ENCODE results near the gene RNF130.

DNA sequence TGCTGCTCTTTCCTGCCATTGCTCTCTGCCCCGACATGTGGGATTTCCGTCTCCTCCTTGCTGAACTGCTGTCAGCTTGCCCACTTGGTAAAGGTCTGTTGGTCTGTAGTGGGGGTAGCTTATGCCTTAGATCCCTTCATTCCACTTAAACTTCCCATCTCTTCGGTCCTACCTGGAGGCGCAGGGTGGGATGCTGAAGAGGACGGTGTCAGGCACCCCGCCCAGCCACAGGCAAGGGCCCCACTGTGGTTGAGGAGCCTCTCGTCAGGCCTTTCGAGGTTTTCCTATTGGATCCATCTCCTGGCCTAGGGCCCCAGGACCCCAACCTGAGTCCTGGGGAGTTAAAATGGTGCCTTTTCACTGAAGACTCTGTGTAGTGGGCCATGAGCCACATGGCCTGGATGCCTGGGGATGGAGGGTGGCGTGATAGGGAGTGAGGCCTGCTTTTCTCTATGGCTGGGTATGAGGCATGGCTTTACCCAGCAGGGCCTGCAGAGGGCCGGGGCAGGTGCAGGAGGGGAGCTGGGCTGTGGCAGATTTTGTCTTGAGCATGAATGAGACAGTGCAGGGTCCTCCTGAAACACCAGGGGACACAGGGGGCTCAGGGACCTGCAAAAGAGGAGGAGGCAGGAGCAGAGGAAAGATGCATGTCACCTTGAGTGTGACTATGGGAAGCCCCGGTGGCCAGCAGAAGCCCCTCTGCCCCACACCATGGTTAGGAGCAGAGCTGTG, 25.8 kb upstream of the RNF130 start:
- TF ChIP-seq, protein P1, sequence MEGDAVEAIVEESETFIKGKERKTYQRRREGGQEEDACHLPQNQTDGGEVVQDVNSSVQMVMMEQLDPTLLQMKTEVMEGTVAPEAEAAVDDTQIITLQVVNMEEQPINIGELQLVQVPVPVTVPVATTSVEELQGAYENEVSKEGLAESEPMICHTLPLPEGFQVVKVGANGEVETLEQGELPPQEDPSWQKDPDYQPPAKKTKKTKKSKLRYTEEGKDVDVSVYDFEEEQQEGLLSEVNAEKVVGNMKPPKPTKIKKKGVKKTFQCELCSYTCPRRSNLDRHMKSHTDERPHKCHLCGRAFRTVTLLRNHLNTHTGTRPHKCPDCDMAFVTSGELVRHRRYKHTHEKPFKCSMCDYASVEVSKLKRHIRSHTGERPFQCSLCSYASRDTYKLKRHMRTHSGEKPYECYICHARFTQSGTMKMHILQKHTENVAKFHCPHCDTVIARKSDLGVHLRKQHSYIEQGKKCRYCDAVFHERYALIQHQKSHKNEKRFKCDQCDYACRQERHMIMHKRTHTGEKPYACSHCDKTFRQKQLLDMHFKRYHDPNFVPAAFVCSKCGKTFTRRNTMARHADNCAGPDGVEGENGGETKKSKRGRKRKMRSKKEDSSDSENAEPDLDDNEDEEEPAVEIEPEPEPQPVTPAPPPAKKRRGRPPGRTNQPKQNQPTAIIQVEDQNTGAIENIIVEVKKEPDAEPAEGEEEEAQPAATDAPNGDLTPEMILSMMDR (IDR thresholded peaks at IDR 0.05; ENCODE audit: low read length), result no peak
- TF ChIP-seq EZH2 (IDR thresholded peaks at IDR 0.05; ENCODE audit: borderline replicate concordance, low read length), result no peak

All from OCI-LY1 (cell line).